ENCODE measurements around the gene CDC42EP1.
A peak's percentile ranks its signal among the peaks of the same experiment; 100 is the strongest.
"Not testable (repeated sequence)": the region's sequence is repeated elsewhere in the genome, so short reads cannot be mapped to it uniquely, and the experiment has no call there.

CDC42EP1 gene

DNA sequence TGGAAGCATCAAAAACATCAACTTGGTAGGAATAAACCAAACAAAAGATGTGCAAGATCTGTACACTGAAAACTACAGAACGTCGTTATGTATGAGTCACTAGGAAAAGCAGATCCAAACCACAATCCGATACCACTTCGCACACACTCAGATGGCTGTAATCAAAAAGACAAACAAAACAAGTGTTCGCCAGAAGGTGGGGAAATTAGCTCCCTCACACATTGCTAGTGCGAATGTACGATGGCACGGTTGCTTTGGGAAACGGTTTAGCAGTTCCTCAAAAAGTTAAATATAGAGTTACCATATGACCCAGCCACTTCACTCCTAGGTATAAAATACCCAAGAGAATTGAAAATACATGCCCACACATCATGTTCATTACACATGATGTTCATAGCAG lies 26.3 kb upstream of the CDC42EP1 start:
- no peak for DNase-seq (ENCODE audit: low read depth, low spot score)

DNA sequence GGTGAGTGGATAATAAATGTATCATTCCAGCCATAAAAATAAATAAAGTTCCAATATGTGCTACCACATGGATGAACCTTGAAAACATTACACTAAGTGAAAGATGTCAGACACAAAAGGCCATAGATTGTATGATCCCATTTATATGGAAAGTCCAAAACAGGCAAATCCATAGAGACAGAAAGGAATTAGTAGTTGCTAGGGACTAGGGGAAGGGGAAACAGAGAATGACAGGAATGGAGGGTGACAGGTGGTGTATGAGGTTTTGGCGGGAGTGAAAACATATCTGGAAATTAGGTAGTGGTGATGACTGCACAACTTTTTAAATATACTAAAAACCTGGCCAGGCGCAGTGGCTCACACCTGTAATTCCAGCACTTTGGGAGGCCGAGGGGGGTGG lies 25.8 kb upstream of the CDC42EP1 start:
- DNase-seq (ENCODE audit: low read depth, low spot score) = no peak

DNA sequence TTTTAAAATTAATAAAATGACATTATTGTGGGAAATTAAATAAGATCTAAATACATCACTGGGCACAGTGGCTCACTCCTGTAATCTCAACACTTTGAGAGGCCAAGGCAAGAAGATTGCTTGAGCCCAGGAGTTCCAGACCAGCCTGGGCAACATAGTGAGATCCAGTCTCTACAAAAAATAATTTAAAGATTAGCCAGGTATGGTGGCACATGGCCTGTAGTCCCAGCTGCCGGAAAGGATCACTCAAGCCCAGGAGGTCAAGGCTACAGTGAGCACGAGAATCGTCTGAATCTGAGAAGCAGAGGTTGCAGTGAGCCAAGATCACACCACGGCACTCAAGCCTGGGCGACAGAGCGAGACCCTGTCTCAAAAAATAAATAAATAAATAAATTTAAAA lies 25.1 kb upstream of the CDC42EP1 start:
- no peak for DNase-seq (ENCODE audit: low read depth, low spot score)

DNA sequence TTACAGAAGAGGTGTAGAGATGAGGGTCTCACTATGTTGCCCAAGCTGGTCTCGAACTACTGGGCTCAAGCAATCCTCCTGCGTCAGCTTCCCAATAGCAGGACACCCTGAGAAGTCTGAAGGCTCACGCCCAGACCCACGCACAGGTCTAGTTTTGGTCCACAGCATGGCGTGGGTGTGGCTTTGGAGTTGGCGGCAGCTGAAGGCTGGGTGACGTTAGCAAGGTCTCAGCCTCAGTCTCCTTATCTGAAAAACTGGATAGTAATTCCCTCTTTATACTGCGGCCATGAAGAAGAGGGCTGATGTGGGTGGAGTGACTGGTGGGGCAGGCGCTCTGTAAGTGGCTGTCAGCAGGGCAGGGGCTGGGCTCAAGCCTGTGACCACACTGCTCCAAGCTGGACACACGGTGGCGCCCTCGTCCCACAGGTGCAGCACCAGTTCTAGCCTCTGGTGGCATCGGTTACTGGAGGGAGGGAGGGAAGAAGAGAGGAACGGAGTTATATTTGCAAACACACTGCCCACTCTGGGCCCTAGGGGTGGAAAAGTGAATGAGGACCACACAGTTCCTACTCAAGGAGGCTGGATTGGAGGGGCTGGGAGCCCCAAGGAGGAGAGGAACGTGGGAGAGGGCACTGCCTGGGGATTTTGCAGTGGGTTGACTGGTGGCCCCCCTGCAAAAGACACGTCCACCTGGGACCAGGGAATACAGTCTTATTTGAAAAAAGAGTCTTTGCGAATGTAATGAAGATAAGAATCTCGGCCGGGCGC lies 21.5 kb upstream of the CDC42EP1 start:
- peak; percentile 89 for DNase-seq (ENCODE audit: low read depth, low spot score)

DNA sequence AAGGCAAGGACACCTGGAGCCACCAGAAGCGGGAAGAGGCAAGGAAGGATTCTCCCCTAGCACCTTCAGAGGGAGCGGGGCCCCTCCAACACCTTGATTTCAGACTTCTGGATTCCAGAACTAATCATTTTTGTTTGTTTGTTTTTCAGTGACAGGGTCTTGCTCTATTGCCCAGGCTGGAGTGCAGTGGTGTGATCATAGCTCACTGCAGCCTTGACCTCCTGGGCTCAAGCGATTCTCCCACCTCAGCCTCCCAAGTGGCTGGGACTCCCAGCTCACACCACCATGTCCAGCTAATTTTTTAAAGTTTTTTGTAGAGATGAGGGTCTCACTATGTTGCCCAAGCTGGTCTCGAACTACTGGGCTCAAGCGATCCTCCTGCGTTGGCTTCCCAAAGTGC lies 20.5 kb upstream of the CDC42EP1 start:
- not testable (repeated sequence) for DNase-seq (ENCODE audit: low read depth, low spot score)

DNA sequence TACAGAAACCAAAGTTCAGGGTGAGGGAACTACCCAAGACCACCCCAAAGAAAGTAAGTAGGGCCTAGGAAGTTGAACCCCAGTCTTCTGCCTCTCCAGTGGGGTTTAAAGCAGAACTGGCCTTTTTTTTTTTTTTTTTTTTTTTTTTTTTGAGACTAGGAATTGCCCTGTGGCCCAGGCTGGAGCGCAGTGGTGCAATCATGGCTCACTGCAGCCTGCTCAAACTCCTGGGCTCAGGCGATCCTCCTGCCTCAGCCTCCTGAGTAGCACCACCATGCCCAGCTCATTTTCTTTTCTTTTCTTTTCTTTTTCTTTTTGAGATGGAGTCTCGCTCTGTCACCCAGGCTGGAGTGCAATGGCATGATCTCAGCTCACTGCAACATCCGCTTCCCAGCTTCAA lies 17.9 kb upstream of the CDC42EP1 start:
- not testable (repeated sequence) for DNase-seq (ENCODE audit: low read depth, low spot score)

DNA sequence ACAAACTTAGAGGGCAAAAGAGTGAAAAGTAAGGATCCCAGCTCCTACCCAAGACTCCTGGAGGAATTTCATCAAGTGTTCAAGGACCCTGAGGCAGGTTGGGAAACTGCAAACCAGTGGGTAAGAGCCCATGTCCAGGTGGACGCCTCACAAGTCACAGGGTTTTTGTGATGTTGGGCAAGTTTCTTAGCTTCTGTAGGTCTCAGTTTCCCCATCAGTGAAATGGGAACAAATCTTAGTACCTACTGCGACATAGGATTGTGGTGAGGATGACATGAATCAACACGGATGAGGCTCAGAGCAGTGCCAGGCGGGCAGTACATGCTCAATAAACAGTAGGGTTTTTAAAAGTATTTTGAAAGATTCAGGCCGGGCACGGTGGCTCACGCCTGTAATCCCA lies 17.3 kb upstream of the CDC42EP1 start:
- DNase-seq (ENCODE audit: low read depth, low spot score) = no peak

DNA sequence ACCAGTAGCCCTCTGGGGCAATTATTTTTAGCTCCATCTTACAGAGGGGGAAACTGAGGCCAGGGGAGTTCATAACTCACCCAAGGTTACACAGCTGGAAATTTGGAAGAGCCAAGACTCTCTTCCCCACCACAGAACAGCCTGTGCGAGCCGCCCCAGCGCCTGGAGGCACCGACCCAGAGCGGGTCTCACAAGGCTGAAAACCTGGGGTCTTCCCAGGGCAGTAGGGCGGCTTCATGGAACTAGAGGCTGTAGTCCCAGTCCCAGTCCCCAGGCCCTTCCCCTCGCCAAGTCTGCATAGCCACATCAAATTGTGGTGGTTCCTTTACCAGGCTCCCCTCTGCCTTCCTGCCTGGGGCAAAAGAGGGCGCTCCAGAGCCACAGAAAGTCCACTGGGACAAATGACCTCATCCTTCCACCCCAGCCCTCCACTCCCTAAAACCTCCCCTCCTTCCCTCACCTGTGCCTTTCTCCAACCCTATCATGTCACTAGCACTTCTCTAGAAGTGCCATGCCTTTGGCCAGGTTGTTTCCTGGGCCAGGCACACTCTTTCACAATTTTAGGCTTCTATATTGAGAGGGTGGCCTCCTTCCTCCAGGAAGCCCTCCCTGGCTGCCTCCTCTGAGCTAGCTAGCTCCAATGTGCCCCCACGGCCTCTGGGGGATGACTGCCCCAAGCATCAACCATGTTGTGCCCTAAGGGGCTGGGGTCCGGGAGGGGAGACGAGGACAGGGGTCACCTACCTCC lies 15.2 kb upstream of the CDC42EP1 start:
- no peak for DNase-seq (ENCODE audit: low read depth, low spot score)

DNA sequence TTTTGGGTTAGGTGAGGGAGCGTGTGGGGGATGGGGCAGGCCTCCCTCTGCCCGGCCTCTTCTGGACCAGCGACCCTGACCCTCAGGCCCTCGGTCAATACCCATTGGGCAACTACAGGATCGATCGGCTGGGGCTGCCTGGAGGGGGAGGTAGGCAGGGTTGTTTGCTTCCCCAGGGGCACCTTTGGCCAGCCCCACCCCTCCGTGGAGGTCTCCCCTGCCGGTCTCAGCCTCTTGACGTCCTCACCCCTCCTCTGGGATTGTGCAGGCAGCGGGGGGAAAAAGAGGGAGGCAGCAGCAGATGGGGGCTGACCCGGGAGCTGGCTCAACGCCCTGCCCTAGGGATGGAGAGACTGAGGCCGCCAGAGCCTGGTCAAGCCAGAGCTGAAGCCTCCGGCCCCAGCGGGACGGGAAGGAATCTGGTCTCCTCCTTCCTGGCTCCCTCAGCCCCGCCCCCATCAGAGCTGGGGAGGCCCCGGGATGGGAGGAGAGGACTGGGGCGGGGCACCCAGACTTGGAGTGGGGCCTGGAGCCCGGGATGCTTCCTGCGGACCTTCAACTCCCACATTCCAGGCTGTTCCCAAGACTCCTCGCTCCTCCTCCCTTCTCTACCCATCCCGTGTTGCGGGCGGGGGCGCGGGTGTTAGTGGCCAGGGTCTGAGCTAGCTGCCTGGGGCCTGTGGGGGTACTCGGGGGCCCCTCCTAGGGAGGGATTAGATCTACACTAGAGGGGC lies 14.4 kb upstream of the CDC42EP1 start:
- no peak for DNase-seq (ENCODE audit: low read depth, low spot score)

DNA sequence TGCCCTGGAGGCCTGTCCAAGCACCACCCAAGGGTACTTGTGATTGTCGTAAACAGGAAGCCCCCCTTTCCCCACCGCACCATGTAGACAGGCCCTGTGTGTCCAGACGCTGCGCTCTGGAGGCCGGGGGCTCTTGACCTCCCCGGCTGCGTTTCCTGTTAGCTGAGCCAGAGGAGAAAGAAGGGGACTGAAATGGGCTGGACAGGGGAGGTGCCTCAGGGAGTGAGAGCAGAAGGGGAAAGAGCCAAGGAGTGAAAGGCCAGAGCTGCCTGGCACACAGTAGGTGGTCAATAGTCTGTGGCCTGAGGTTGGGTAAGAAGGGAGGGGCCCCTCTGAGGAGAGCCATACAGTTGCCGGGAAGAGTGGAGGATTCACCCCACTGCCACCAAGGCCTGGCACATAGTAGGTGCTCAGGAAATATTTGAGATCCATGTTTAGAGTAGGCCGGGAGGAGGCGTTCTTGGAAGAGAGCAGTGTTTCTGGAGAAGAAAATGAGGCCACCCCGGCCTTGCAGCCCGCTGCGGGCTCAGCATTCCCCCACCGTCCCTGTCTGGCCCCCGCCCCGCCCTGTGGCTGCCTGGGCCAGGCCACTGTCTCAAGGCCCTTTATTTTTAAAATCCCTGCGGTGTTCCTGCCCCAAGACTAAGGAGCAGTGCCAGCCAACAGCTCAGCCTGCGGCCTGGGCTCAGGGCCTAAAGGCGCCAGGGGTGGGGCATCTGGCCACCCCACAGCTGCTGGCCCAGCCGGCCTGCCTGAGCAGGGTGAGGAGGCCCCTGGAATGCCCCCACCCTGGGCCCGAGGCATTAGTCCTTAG lies 13.6 kb upstream of the CDC42EP1 start:
- no peak for DNase-seq (ENCODE audit: low read depth, low spot score)

DNA sequence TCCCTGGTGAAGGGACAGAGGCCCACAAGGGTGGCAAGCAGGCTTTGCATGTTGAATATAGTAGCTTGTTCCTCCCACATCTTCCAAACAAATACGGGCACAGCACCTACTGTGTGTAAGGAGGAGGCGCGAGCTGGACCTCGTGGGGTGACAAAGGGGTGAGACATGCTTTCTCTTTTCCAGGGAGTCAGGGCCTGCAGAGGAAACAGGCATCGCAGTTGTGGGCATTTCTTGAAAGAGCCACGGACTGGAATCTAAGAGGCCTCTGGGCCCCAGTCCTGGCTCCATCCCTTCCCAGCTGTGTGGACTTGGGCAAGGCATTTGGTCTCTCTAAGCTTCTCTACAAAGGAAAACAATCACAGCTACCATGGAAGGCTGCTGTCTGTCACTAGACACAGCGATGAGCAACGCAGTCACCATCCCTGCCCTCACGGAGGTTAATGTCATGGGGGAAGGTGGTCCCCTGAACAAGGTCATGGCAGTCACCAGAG lies 13.0 kb upstream of the CDC42EP1 start:
- no peak for DNase-seq (ENCODE audit: low read depth, low spot score)

DNA sequence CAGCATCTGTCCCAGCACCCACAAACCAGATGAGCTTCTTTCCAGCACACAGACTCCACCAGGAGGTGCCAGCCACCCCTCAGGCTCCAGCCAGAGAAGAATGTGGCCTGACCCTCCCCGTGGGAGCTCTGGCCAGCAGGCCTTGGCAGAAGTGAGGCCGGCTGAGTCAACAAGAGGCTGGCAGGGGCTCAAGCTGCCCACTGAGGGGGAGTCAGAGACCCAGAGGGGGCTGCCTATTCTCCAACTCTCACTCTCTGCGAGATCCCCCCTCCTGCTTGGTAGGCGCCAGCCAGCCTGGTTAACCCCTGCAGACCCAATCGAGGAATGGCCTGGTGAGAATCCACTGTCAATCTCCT lies 10.6 kb upstream of the CDC42EP1 start:
- DNase-seq (ENCODE audit: low read depth, low spot score) = no peak

DNA sequence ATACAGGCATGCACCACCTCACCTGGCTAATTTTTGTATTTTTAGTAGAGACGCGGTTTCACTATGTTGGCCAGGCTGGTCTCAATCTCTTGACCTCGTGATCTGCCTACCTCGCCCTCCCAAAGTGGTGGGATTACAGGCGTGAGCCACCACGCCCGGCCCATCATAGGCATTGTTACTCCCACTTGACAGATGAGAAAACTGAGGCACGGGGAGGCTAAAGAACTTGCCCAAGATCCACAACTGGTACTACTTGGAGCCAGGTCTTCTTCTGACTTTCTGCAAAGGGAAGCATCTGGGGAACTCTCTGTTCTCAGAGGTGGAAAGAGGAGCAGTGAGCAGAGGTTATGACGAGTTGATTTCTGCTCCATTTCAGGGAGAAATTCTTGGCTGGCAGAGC lies 9.4 kb upstream of the CDC42EP1 start:
- not testable (repeated sequence) for DNase-seq (ENCODE audit: low read depth, low spot score)

DNA sequence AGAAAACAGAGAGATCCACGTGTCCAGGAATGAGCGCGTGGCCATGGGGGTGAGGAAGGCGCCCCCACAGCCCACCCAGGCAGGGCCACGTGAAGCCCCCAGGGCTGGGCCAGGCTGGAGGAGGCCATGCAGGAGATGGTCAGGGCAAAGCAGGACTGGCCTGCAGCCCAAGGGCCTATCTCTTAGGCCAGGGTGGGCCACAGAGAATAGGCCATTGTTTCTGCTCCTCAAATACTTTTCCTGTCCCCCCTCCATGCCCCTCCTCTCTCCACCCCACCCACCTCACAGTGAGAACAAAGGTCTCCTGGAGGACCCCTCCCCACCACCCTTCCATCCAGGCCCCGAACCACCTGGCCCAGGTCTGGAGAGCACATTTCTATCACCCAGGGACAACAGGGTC lies 8.3 kb upstream of the CDC42EP1 start:
- no peak for DNase-seq (ENCODE audit: low read depth, low spot score)

DNA sequence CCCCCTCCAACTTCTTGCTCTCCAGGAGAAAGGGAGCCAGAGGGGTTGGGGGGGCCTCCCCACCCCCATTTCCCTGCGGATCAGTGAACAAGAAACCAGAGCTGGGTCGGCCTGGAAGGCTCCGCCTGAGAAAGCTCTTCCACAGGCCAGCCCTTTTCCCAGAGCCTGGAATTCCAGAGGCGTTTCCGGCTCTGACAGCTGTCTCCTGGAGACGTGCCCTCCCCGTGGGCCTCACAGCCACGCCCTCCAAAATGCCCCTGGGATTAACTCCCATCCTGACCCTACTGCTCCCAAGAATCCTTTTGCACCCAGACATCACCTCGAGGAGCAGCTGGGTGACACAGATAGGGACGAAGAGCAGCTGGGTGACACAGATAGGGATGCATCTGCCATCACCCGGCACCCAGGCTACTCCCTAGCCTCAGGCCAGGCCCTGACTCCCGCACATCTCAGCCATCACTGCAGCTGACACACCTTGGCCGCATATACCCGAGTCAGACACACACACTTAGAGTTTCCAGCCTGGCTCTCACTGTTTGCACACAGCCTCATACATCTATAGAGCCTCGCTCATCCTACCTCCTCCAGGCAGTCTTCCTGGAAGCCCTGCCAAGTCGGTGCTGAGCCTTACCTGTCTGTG lies 7.6 kb upstream of the CDC42EP1 start:
- DNase-seq (ENCODE audit: low read depth, low spot score) = no peak

DNA sequence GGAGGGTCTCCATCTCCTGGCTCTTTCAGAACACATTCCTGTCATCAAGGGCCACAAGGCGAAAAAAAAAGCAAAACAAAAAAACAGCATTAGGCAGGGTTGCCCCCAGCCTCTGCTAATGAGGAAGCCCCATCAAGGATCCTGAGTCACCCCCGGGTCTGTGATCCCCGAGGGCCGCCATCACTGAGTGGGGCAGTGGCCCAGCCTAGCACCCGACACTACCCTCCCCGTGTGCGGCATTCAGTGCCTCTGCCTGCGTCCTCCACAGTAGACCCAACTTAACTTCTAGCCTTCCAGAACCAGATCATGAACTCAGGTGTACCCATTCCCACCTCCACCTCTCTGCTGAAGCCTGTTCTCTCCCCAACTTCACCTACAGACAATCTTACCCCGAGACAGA lies 6.6 kb upstream of the CDC42EP1 start:
- no peak for DNase-seq (ENCODE audit: low read depth, low spot score)

DNA sequence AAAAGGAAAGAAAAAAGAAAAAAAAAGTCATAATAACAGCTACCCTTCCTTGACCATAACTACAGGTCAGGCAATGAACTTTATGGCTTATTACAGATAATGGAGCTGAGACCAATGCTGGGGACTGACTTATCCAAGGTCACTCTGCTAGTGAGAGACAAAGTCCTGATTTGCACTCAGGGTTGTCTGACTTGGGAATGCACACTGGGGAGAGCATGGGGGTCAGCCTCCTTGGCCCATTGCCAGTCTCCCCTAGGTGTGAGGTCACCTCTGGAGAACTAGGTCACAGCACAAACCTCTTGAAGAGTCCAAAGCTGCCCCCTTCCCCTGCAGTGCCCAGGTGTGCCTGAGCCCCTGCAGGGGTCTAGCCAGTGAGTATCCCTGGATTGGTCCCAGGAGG lies 5.3 kb upstream of the CDC42EP1 start:
- no peak for DNase-seq (ENCODE audit: low read depth, low spot score)

DNA sequence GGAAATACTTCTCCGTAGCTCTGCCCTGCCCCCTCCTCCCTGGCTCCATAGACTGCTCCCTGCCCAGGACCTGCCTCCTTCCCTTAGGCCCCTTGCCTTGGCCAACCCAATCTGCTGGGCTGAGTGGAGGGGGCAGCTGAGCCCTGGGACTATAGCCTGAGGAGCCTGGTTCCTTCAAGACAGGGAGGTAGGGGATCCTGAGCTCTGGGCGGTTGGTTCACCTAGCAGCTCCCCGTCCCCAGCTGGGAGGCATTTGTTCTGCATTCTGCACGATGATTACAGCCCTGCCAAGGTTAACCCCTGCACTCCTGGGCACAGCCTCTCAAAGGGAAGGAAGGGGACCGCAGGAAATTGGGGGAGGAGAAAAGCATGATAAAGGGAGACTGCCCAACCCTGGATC lies 3.6 kb upstream of the CDC42EP1 start:
- DNase-seq (ENCODE audit: low read depth, low spot score) = no peak

DNA sequence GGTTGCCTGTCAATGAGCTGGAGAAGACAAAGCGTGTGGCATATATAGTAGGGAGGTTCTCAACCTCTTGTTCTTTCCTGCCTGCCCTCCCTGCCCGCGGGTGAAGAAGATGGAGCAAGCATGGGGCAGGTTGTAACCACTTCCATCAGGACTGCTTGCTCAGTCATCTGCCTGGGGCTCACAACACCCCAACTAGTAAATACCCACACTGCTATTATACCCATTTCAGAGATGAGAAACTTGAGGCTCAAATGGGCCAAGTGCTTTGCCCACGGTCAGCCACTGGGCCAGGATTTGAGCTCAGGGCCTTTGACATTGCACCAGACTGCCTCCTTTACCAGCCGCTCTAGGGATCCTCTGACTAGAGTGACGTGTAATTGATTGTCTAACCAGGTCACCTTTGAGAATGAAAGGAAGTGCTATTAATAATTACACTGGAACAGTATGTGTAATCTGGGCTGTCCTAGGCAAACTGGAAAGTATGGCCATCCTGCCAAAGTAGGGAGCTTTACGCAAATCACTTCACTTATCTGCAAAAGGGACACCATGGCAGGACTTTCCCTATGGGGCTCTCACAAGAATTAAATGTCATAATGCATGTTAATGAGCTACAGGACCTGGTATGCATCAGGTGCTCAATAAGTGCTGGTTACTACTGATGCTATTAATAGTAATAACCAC lies 2.8 kb upstream of the CDC42EP1 start:
- no peak for DNase-seq (ENCODE audit: low read depth, low spot score)

DNA sequence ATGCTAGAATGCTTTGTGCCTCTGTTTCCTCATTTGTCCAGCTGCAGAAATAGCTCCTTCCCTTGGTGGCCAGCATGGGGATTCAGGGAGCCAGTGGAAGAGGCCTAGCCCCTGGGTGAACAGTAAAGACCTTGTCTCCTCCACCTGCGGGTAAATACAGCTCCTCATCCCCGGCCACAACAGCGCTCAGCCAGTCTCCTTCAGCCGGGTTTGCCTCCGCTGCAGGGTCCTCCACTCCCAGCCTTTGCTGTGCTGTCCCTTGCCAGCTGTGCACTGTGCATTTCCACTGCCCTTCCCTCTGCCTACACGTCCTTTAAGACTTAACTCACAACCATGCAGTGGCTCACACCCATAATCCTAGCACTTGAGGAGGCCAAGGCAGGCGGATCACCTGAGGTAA lies 1.5 kb upstream of the CDC42EP1 start:
- DNase-seq (ENCODE audit: low read depth, low spot score) = no peak

DNA sequence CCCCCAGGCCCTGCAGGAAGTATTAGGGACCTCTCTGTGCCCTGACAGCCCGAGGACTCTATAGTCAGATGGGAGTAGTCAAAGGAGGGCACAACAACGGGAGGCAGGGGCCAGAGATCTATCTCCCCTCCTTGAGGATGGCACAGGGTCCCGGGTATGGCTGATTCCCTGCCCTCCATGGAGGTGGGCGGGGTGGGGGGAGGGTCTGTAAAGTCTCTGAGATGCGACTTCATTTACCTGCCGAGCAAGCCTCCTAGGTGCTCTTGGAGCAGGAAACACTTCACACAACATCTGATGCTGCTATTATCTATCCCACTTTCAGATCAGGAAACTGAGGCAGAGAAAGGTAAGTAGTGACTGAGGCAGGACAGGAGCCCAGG lies 769 bp upstream of the CDC42EP1 start:
- no peak for DNase-seq (ENCODE audit: low read depth, low spot score)
